GM19468 (cell line): Measurements from ENCODE around the gene SMAD3.

ENCODE experiments used
- ATAC-seq: cut with Tn5 transposase; IDR thresholded peaks from one replicate; pipeline ENCODE4 v1.9.1; 2021; ENCODE audit warnings: mild to moderate bottlenecking, moderate library complexity, moderate number of reproducible peaks; ENCODE audit not compliant: unreplicated experiment; ENCODE audit errors: extremely low read depth

Gene SMAD3

GRCh38 chr15:67189326-67190051 lies 124.1 kb downstream of the SMAD3 start:
- ATAC-seq: no peak

GRCh38 chr15:67190326-67190725 lies 124.9 kb downstream of the SMAD3 start:
- ATAC-seq: no peak

- ATAC-seq: no peak
These were observed 125.4 kb downstream of the SMAD3 start for GRCh38 chr15:67190813-67191212.

GRCh38 chr15:67192185-67192820 lies 126.9 kb downstream of the SMAD3 start:
- no peak for ATAC-seq

GRCh38 chr15:67193223-67193990 lies 128.0 kb downstream of the SMAD3 start:
- ATAC-seq: no peak

- no peak for ATAC-seq
These were observed 129.0 kb downstream of the SMAD3 start for GRCh38 chr15:67194171-67195114.

- no peak for ATAC-seq
These were observed 129.9 kb downstream of the SMAD3 start for GRCh38 chr15:67195305-67195704.

- no peak for ATAC-seq
These were observed 130.8 kb downstream of the SMAD3 start for GRCh38 chr15:67196222-67196621.

- no peak for ATAC-seq
These were observed 131.4 kb downstream of the SMAD3 start for GRCh38 chr15:67196672-67197363.

- no peak for ATAC-seq
These were observed 131.9 kb downstream of the SMAD3 start for GRCh38 chr15:67197364-67197695.

GRCh38 chr15:67198157-67198754 lies 132.9 kb downstream of the SMAD3 start:
- no peak for ATAC-seq

GRCh38 chr15:67199391-67199790 lies 134.0 kb downstream of the SMAD3 start:
- no peak for ATAC-seq

- no peak for ATAC-seq
These were observed 134.7 kb downstream of the SMAD3 start for GRCh38 chr15:67199881-67200763.

GRCh38 chr15:67201136-67201535 lies 135.7 kb downstream of the SMAD3 start:
- ATAC-seq: no peak

- no peak for ATAC-seq
These were observed 136.7 kb downstream of the SMAD3 start for GRCh38 chr15:67202091-67202490.

- ATAC-seq: no peak
These were observed 137.6 kb downstream of the SMAD3 start for GRCh38 chr15:67202991-67203390.

GRCh38 chr15:67207555-67208207 lies 142.3 kb downstream of the SMAD3 start:
- ATAC-seq: no peak

GRCh38 chr15:67208396-67208795 lies 143.0 kb downstream of the SMAD3 start:
- no peak for ATAC-seq
